ENCODE data around the gene SPINK8.

DNA sequence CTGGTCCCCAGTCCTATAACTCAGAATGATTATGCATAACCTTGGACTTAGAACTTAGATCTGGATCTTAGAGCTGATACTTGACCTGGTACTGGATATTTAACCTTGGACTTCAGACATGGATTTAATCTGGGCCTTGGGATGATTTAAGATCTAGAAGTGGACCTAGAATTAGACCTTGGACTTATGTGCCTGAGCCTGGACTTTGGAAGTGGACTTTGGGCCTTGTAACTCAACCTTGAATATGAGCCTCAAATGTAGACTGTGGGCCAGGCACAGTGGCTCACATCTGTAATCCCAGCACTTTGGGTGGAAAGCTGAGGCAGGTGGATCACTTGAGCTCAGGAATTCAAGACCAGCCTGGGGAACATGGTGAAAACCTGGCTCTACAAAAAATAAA lies 46.4 kb downstream of the SPINK8 start:
- TF ChIP-seq, protein P1, sequence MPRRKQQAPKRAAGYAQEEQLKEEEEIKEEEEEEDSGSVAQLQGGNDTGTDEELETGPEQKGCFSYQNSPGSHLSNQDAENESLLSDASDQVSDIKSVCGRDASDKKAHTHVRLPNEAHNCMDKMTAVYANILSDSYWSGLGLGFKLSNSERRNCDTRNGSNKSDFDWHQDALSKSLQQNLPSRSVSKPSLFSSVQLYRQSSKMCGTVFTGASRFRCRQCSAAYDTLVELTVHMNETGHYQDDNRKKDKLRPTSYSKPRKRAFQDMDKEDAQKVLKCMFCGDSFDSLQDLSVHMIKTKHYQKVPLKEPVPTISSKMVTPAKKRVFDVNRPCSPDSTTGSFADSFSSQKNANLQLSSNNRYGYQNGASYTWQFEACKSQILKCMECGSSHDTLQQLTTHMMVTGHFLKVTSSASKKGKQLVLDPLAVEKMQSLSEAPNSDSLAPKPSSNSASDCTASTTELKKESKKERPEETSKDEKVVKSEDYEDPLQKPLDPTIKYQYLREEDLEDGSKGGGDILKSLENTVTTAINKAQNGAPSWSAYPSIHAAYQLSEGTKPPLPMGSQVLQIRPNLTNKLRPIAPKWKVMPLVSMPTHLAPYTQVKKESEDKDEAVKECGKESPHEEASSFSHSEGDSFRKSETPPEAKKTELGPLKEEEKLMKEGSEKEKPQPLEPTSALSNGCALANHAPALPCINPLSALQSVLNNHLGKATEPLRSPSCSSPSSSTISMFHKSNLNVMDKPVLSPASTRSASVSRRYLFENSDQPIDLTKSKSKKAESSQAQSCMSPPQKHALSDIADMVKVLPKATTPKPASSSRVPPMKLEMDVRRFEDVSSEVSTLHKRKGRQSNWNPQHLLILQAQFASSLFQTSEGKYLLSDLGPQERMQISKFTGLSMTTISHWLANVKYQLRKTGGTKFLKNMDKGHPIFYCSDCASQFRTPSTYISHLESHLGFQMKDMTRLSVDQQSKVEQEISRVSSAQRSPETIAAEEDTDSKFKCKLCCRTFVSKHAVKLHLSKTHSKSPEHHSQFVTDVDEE (CRISPR knock-in tag; IDR thresholded peaks at IDR 0.05): no peak
- TF ChIP-seq CSDC2 (CRISPR knock-in tag; IDR thresholded peaks at IDR 0.05) (no peak), PPARA (CRISPR knock-in tag; IDR thresholded peaks at IDR 0.05; ENCODE audit: borderline replicate concordance) (no peak)
